Activated T-cell treated with anti-CD3 and anti-CD28 coated beads, Interleukin-2, amount 50 U/mL, for 24 hours (primary cell): ENCODE data around the gene RPL27A.

Source experiments
- DNase-seq: peaks from one replicate; pipeline ENCODE4 v3.0.0-alpha.2; 2020
- H3K27ac Mint-ChIP-seq: 2 replicates; pipeline ENCODE4 v1.8.0; 2020; ENCODE audit warnings: mild to moderate bottlenecking, mixed read lengths
- H3K27me3 Mint-ChIP-seq: 2 replicates; pipeline ENCODE4 v1.8.0; 2020; ENCODE audit warnings: mixed read lengths
- H3K36me3 Mint-ChIP-seq: 2 replicates; pipeline ENCODE4 v1.8.0; 2020; ENCODE audit warnings: low read depth, mixed read lengths
- H3K4me1 Mint-ChIP-seq: 2 replicates; pipeline ENCODE4 v1.8.0; 2020; ENCODE audit warnings: low read depth, mixed read lengths
- H3K4me3 Mint-ChIP-seq: 2 replicates; pipeline ENCODE4 v1.8.0; 2020; ENCODE audit warnings: mild to moderate bottlenecking, moderate library complexity, mixed read lengths
- H3K9me3 Mint-ChIP-seq: 2 replicates; pipeline ENCODE4 v1.8.0; 2020; ENCODE audit warnings: mixed read lengths

The RPL27A gene

DNA sequence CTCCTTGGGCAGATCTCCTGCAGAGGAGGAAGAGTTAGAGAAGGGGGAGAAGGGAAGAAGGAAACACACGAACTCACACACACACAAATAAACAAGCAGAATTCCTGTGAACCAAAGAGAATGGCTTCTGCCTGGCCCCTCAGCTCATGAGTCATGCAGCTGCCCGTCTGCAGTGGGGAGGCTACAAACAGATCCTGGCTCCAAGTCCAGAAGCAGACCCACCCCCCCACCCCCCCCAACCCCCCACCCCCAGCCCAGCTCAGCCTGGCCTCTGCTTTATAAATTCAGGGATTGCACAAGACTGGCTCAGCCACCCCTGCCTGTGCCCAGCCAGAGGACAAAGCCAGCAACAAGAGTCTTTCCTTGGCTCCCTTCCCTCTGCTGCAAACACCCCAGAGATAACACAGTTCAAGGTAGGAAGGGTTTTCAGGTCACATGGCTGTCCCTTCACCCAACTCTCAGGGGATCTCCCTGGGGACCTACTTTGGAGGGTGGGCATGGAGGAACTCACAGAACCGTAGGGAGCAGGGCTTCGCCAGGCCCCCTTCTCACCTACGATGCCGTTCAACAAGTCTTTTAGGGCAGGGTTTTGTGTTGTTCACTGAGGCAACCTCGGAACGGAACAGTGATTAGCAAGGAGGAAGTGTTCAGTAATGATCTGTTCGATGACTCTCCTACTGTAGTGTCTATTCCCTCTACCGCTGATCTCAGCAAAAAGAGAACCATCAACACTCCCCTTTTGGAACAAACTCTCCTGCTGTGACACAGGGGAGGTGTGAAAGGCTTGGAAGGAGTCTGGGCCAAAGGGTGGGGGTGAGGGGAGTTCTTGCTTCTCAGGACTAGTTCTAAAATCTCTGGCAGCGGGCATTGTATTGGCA lies 35.5 kb downstream of the RPL27A start:
- H3K36me3 Mint-ChIP-seq: no peaks in the 10 kb centered on the region
- peaks cover 6% of the 10 kb centered on the region for H3K4me1 Mint-ChIP-seq
- H3K9me3 Mint-ChIP-seq: no peaks in the 10 kb centered on the region
- H3K27ac Mint-ChIP-seq: no peak overlapping the region
- H3K4me3 Mint-ChIP-seq: no peak overlapping the region
- peaks cover 17% of the 10 kb centered on the region for H3K27me3 Mint-ChIP-seq
- DNase-seq: no peak

DNA sequence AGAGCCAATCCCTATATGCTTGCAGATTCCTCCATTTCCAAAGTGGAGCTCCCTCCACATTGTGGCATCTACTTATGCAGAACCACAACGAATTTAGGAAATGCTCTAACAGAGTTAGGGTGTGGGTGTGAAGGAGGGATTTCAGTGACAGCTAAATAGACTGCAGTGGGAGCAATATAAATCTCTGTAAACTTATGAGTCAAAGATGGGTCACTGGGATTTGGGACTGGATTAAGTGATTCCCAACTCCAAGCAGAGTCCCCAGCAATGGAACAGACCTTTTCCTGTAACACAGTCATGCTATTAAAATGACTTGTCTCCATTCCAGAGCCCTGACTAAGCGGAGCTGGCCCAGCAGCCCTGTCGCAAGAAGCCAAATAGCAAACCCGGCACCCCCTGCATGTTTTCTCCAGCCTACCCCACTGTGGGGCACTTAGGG lies 36.6 kb downstream of the RPL27A start:
- H3K36me3 Mint-ChIP-seq: no peaks in the 10 kb centered on the region
- H3K4me3 Mint-ChIP-seq: no peak overlapping the region
- DNase-seq: no peak
- H3K4me1 Mint-ChIP-seq: peaks cover 6% of the 10 kb centered on the region
- no peak overlapping the region for H3K27ac Mint-ChIP-seq
- H3K9me3 Mint-ChIP-seq: no peaks in the 10 kb centered on the region
- peaks cover 17% of the 10 kb centered on the region for H3K27me3 Mint-ChIP-seq

DNA sequence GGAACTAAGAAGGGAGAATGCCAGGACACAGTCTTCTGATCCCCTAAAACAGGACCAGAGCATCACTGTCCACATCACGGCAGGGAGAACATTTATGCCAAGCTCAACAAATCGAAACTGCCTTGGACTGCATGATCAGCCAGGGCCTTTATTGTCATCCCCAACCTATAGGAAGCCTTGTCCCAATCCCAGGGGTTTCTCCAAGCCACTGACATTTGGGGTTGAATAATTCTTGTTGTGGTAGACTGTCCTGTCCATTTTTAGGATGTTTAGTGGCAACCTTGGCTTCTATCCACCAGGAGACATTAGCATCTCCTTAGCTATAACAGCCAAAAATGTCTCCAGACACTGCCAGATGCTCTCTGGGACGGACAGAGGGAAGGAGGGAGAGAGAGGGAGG lies 37.1 kb downstream of the RPL27A start:
- no peak overlapping the region for H3K27ac Mint-ChIP-seq
- peaks cover 6% of the 10 kb centered on the region for H3K4me1 Mint-ChIP-seq
- no peak overlapping the region for H3K4me3 Mint-ChIP-seq
- peaks cover 17% of the 10 kb centered on the region for H3K27me3 Mint-ChIP-seq
- no peak for DNase-seq
- H3K36me3 Mint-ChIP-seq: no peaks in the 10 kb centered on the region
- no peaks in the 10 kb centered on the region for H3K9me3 Mint-ChIP-seq

DNA sequence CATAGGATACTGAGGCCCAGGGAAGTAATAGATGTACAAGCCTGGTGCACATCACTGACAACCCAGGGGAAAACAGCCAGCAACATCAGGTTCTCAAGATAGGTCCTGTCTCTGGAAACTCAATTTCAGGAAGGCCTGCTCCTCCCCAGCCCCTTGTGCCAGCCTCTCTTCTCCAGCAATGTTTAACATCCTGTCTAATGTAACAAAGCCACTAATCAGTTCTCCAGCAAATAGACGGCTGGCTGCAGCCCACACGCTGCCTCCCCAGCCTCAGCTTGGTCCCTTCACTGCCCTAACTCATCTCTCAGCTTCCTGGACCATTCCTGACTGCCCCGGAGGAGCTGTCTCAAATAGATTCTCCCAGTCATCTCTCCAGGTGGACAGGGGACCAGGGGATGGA lies 37.8 kb downstream of the RPL27A start:
- no peak overlapping the region for H3K4me3 Mint-ChIP-seq
- H3K27me3 Mint-ChIP-seq: peaks cover 17% of the 10 kb centered on the region
- H3K27ac Mint-ChIP-seq: no peak overlapping the region
- no peak for DNase-seq
- no peaks in the 10 kb centered on the region for H3K9me3 Mint-ChIP-seq
- H3K4me1 Mint-ChIP-seq: peaks cover 6% of the 10 kb centered on the region
- no peaks in the 10 kb centered on the region for H3K36me3 Mint-ChIP-seq

DNA sequence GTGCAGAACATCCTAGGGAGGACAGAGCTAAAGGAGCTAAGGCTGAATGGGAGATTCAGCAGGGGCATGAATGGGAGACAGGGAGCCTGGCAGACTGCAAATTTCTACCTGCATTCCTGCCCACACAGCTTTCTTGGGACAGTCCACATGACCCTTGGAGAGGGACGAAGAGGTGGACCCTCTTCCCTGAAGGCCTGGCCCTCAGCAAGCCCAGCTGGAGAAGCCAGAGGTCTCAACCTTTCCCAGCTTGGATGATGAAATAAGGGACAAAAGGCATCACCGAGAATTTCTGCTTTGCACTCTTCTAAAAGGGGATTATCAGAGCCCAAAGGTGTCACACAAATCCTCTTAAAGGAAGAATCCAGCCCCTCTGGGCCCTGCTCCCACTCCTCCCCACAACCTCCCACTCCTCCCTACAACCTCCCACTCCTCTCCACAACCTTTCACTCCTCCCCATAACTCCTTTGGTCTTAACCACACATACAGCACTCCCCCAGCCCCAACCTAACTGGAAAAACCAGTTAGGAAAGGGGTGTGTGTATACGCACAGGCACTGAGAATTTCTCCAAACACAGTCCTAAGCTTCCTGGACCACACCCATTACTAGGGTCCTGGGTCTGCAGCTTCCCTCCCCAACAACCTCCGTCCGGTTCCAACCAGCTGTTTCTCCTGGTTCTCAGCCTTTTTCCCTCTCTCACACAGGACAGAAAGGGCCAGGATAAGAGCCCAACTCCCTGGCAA lies 38.4 kb downstream of the RPL27A start:
- H3K4me3 Mint-ChIP-seq: no peak overlapping the region
- peaks cover 6% of the 10 kb centered on the region for H3K4me1 Mint-ChIP-seq
- H3K27ac Mint-ChIP-seq: no peak overlapping the region
- H3K27me3 Mint-ChIP-seq: peaks cover 17% of the 10 kb centered on the region
- H3K9me3 Mint-ChIP-seq: no peaks in the 10 kb centered on the region
- DNase-seq: no peak
- H3K36me3 Mint-ChIP-seq: no peaks in the 10 kb centered on the region

DNA sequence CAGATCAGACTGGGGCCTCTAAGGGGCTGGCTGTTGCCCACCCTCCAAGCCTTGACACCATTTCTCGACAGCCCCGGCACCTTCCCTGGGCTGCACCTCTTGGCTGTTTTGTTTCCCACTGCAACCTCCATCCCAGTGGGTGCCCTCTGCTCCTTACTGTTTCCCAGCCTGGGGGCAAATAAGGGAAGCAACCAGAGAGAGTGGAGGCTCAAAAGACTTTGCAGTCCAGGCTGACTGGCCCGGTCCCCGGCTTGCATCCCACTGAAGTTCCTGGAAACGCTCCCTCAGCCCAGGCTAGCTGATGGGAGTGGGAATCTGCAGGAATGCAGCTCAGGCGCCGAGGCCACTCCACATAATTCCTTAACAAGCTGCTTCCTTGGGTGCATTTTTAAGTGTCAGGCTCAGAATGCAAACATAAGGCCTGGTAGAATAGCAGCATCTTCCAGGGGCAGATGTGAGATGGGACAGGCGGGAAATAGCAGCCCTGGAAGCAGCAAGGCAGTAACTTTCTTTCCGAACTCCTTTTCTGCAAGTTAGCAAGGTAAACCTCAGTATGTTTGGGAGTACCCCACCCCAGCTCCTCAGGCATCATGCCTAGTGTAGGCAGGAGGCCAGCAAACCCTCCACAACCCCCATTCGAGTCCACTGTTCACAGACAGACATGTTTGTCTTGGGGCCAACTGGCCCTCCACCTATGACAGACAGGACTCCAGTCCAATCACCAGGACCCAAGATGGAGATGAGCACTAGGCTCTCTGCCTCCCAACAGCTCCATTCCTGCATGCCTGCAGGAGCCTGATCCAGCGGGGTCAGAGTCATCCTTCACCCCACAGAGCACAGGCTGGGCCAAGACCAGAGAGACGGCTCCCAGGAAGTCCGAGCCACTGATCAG lies 39.3 kb downstream of the RPL27A start:
- Mint-ChIP-seq H3K9me3 (no peaks in the 10 kb centered on the region), H3K4me3 (no peak overlapping the region), H3K4me1 (peaks cover 6% of the 10 kb centered on the region), H3K27ac (no peak overlapping the region), H3K27me3 (peaks cover 17% of the 10 kb centered on the region), H3K36me3 (no peaks in the 10 kb centered on the region)
- no peak for DNase-seq

DNA sequence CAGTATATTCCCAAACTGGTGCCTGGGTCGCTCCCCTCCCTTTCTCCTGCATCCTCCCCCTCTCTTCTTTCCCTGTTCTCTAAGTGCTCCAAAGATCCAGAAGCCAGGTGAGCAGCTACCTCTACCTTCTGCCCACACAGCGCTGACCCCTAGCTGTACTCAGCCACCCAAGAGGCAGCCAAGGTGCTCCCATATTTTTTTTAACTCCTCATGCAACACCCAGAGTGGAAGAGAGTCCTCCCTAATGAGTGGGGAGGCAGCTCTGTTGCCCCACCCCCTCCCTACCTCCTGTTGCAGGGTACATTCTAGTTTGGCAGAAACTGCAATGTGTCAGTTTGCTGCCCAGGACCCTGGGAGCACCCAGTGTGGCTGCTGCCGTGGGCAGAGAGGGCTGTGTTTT lies 40.2 kb downstream of the RPL27A start:
- no peaks in the 10 kb centered on the region for H3K36me3 Mint-ChIP-seq
- no peak overlapping the region for H3K27ac Mint-ChIP-seq
- H3K4me3 Mint-ChIP-seq: no peak overlapping the region
- H3K9me3 Mint-ChIP-seq: no peaks in the 10 kb centered on the region
- H3K4me1 Mint-ChIP-seq: no peaks in the 10 kb centered on the region
- H3K27me3 Mint-ChIP-seq: peaks cover 14% of the 10 kb centered on the region
- DNase-seq: no peak

DNA sequence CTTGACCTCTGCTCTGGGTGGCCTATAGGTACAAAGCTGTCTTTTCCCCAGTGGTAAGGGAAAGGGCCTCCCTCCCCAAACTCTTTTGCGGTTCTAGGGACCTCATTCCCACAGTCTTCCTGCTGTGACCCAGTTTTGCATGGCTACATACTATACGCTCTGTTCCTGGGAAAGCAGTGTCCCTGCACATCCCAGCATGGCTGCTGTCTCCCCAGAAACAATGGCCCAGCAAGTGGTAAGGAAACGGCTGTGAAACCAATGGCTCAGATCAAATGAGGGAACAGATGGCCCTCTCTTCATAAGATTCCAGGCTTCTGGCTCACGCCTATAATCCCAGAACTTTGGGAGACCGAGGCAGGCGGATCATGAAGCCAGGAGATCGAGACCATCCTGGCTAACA lies 41.1 kb downstream of the RPL27A start:
- H3K27ac Mint-ChIP-seq: no peak overlapping the region
- H3K4me1 Mint-ChIP-seq: no peaks in the 10 kb centered on the region
- no peaks in the 10 kb centered on the region for H3K36me3 Mint-ChIP-seq
- H3K27me3 Mint-ChIP-seq: peaks cover 11% of the 10 kb centered on the region
- H3K4me3 Mint-ChIP-seq: no peak overlapping the region
- DNase-seq: no peak
- no peaks in the 10 kb centered on the region for H3K9me3 Mint-ChIP-seq

DNA sequence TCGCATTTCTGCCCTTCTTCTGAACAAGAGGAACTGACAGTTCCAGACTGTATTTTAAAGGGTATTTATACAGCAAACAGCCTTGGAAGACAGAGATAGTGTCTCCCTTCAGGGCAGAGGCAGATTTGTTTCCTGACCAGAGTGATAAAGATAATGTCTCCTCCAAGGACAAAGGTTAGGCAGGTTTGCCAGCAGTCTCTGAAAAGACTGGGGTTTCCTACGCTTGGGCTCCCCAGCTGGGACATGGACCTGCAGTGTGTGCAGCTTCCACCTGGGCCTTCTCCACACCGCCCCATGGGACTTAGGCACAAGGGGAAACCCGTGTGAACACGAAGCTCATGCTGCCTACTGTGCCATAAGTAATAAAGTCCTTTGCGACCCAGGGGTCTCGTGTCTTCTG lies 42.1 kb downstream of the RPL27A start:
- Mint-ChIP-seq H3K4me1 (no peaks in the 10 kb centered on the region), H3K4me3 (no peak overlapping the region), H3K27ac (no peak overlapping the region), H3K36me3 (no peaks in the 10 kb centered on the region), H3K9me3 (no peaks in the 10 kb centered on the region), H3K27me3 (peaks cover 11% of the 10 kb centered on the region)
- DNase-seq: no peak

DNA sequence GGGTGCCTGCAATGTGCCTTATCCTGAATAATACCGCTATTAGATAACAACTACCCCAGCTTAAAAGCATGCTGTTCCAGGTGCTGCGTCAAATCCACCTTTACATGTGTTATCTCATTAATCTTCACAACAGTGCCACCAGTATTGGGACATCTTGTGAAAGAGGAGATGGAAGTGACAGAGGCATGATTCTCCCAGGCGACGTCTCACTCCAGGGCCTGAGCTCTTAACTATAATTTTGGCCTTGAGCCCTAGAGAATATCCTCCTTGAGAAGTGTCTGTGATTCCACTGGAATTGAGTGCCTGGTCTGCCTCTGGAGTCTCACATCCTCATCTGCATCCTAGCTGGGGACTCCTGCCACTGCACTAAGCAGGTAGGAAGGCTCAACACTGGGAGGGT lies 43.8 kb downstream of the RPL27A start:
- H3K4me3 Mint-ChIP-seq: no peak overlapping the region

DNA sequence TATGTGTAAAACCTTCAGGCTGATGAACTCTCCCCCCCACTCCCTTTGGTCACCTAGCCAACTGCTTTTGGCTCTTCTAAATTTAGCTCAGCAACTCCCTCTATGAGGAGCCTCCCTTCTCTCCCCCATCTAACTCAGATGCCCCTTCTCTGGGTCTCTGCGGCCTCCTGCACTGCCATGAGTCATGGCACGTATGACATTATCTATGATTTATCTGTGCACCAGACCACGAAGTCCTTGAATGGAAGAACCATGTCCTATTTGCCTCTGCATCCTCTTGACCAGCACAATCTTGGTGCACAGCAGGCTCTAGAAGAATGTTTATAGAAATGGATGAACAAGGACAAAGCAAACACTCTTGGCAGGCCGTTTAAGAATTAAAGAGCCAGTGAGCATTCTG lies 46.0 kb downstream of the RPL27A start:
- H3K4me1 Mint-ChIP-seq: no peaks in the 10 kb centered on the region
- H3K27me3 Mint-ChIP-seq: no peaks in the 10 kb centered on the region
- H3K4me3 Mint-ChIP-seq: no peak overlapping the region
- DNase-seq: no peak
- no peaks in the 10 kb centered on the region for H3K9me3 Mint-ChIP-seq
- H3K36me3 Mint-ChIP-seq: no peaks in the 10 kb centered on the region
- H3K27ac Mint-ChIP-seq: no peak overlapping the region

More for the DNA sequence above, 43.8 kb downstream of the RPL27A start:
- Mint-ChIP-seq H3K27ac (no peak overlapping the region), H3K27me3 (peaks cover 6% of the 10 kb centered on the region), H3K9me3 (no peaks in the 10 kb centered on the region), H3K36me3 (no peaks in the 10 kb centered on the region), H3K4me1 (no peaks in the 10 kb centered on the region)
- DNase-seq: no peak

DNA sequence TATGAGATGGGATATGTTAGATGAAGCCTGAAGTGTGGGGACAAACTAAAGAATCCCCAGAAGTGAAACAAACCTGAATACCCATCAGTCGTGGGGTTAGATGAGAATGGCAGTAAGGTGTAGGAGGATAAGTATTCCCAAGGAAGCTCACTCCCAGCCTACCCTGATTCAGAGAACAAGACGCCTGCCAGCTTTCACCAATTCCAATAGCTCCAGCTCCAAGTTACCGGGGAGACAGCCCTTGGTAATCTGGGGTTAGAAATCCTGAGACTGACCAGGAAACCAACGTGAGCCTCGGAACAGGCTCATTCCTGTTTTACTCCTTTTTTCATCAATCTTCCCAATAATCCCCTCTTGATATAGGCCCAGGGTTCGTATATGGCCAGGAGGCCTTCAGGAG lies 46.5 kb downstream of the RPL27A start:
- no peaks in the 10 kb centered on the region for H3K27me3 Mint-ChIP-seq
- no peaks in the 10 kb centered on the region for H3K9me3 Mint-ChIP-seq
- no peaks in the 10 kb centered on the region for H3K4me1 Mint-ChIP-seq
- no peaks in the 10 kb centered on the region for H3K36me3 Mint-ChIP-seq
- H3K27ac Mint-ChIP-seq: no peak overlapping the region
- no peak for DNase-seq
- H3K4me3 Mint-ChIP-seq: no peak overlapping the region

DNA sequence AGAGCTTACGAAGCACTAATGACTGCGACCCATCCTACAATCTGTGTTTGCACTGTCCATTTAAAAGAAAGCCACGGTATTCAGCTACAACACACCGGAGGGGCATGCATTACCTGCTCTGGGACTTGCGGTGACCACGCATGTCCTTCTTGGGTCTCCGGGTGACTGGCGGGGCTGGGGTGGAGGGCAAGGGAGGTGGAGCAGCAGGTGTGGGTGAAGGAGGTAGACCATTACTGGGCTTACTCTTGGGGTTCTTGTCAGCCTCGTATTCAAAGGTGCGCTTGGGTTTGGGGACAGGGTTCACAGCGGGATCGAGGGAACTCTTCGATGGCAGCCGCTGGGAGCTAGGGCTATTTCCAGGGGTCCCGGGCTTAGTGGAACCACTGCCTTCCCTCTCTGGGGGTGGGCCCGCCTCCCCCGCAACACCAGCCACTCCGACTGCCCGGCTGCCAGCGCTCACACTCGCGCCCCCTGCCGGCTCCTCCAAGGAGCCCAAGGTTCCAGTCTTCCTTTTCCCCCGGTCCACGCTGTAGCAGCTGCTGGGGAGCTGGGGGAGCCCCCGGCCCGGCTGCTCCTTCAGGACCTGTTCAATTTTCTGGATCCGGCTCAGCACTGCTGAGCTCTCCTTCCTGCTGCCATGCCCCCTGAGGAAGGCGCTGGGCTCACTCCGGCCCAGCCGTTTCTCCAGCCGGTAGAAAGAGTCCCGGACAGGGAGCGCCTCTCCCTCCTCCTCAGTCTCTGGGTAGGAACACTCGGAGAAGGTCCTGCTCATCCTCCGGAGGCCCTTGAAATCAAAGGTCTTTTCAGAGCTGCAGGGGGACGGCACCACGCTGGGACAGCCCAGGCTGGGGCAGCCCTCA lies 47.5 kb downstream of the RPL27A start:
- Mint-ChIP-seq H3K4me1 (no peaks in the 10 kb centered on the region), H3K4me3 (no peak overlapping the region), H3K9me3 (no peaks in the 10 kb centered on the region)

DNA sequence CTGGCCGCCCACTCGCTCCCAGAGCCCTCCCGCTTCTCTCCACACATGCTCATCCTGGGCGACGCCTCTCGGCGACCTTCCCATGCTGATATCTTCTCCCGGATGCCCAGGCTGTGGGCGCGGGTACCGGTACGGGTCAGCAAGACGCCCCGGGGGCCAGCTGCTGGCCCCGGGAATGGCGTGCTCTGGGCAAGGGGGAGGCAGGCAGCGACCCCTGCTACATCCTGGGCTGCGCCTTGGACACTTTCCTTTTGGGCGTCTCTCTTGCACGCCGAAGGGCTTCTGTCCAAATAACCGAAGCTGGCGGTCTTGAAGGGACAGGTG lies 48.1 kb downstream of the RPL27A start:
- Mint-ChIP-seq H3K4me3 (no peak overlapping the region), H3K27me3 (no peaks in the 10 kb centered on the region), H3K36me3 (no peaks in the 10 kb centered on the region), H3K27ac (no peak overlapping the region), H3K9me3 (no peaks in the 10 kb centered on the region), H3K4me1 (no peaks in the 10 kb centered on the region)
- no peak for DNase-seq

More for the DNA sequence above, 47.5 kb downstream of the RPL27A start:
- no peak overlapping the region for H3K27ac Mint-ChIP-seq
- H3K36me3 Mint-ChIP-seq: no peaks in the 10 kb centered on the region
- H3K27me3 Mint-ChIP-seq: no peaks in the 10 kb centered on the region
- no peak for DNase-seq
